K562 (cell line): ENCODE data around the gene UFSP2.

Experiments
- ATF6 ChIP-seq: sonication (generic); formaldehyde crosslinking; IDR thresholded peaks from 2 replicates; pipeline ENCODE4 v1.4.0; 2020; ENCODE audit warnings: mild to moderate bottlenecking, missing genetic modification reagents
- CBX8 ChIP-seq: fragments of 200-600 bp; sonication (generic); IDR thresholded peaks from 2 replicates; pipeline ENCODE4 v1.6.1; 2012; ENCODE audit warnings: borderline replicate concordance, mixed run types, low read depth, mild to moderate bottlenecking, moderate library complexity, mixed read lengths, low read length, control low read depth, inconsistent platforms; ENCODE audit not compliant: poor library complexity, severe bottlenecking; ENCODE audit errors: extremely low read depth
- DLX4 ChIP-seq: fragments of 250-450 bp; sonication (Bioruptor Pico); IDR thresholded peaks from 2 replicates; pipeline ENCODE4 v1.6.1; 2021; ENCODE audit warnings: mild to moderate bottlenecking
- GABPA ChIP-seq: fragments of 200-800 bp; sonication (Bioruptor generic); conservative IDR thresholded peaks from 2 replicates; pipeline ENCODE4 v1.6.1; 2016; ENCODE audit warnings: low read depth, missing genetic modification characterization, missing compliant biosample characterization
- KAT7 ChIP-seq: sonication (generic); formaldehyde crosslinking; IDR thresholded peaks from 2 replicates; pipeline ENCODE4 v1.8.0; 2022; ENCODE audit warnings: missing genetic modification reagents, mild to moderate bottlenecking, borderline replicate concordance
- MITF ChIP-seq: IDR thresholded peaks from 2 replicates; pipeline ENCODE4 v1.6.1; 2014; ENCODE audit warnings: antibody characterized with exemption
- MXI1 ChIP-seq: IDR thresholded peaks from 2 replicates; pipeline ENCODE4 v1.6.1; 2011; ENCODE audit warnings: low read depth, mild to moderate bottlenecking, improper control_type of control experiment, low read length
- MYNN ChIP-seq, 2 experiments: sonication (generic); formaldehyde crosslinking in 1 of 2; IDR thresholded peaks; 2 replicates each; pipeline versions ENCODE4 v1.5.0 to v1.6.1; 2016 to 2020; ENCODE audit warnings: antibody characterized with exemption in 1 of 2, missing genetic modification reagents in 1 of 2
- RAD51 ChIP-seq: fragments of 450-650 bp; IDR thresholded peaks from 2 replicates; pipeline ENCODE4 v1.7.1; 2016; ENCODE audit warnings: low read depth, mild to moderate bottlenecking, borderline replicate concordance
- USF2 ChIP-seq: sonication (generic); formaldehyde crosslinking; IDR thresholded peaks from 2 replicates; pipeline ENCODE4 v1.5.0; 2020; ENCODE audit warnings: missing genetic modification reagents
- ZNF232 ChIP-seq: sonication (generic); formaldehyde crosslinking; IDR thresholded peaks from 2 replicates; pipeline ENCODE4 v1.8.0; 2022; ENCODE audit warnings: mild to moderate bottlenecking, missing genetic modification reagents

- no peak for TF ChIP-seq RAD51
- TF ChIP-seq KAT7: no peak
- no peak for TF ChIP-seq GABPA (tag)
- no peak for TF ChIP-seq CBX8
- TF ChIP-seq MITF: no peak
- TF ChIP-seq ZNF232 (CRISPR knock-in tag): no peak
- TF ChIP-seq DLX4 (CRISPR knock-in tag): no peak
- no peak for TF ChIP-seq ATF6 (CRISPR knock-in tag)
- no peak for TF ChIP-seq MXI1
- TF ChIP-seq MYNN (IDR thresholded peaks at IDR 0.05): no peak
- no peak for TF ChIP-seq MYNN (CRISPR knock-in tag; IDR thresholded peaks at IDR 0.05)
- TF ChIP-seq USF2 (CRISPR knock-in tag): no peak
Observed at GRCh38 chr4:185469580-185470154, 43.9 kb upstream of the UFSP2 start.
